HepG2 (cell line): ENCODE data around the gene HMGN1. TPM values are rescaled to one million over a fixed set of nuclear protein-coding genes. Genes with fewer than 3 reads are reported as not detected.

Source experiments
- ARNT ChIP-seq: fragments of 450-650 bp; IDR thresholded peaks from 2 replicates; pipeline ENCODE4 v1.6.1; 2017
- EHMT2 ChIP-seq: fragments of 200-600 bp; sonication (generic); IDR thresholded peaks from 2 replicates; pipeline ENCODE4 v1.7.0; 2017; ENCODE audit warnings: antibody characterized with exemption, low read depth, low read length, borderline replicate concordance
- HNRNPL ChIP-seq: fragments of 200-400 bp; formaldehyde crosslinking; IDR thresholded peaks from 2 replicates; pipeline ENCODE4 v1.6.1; 2017; ENCODE audit warnings: mild to moderate bottlenecking, low read depth, low read length
- KAT7 ChIP-seq: IDR thresholded peaks from 2 replicates; pipeline ENCODE4 v1.6.1; 2018; ENCODE audit warnings: borderline replicate concordance, missing compliant biosample characterization
- MBD4 ChIP-seq: IDR thresholded peaks from 2 replicates; pipeline ENCODE4 v1.6.1; 2012; ENCODE audit warnings: low read length, inconsistent platforms, borderline replicate concordance
- MEIS2 ChIP-seq: sonication (generic); formaldehyde crosslinking; IDR thresholded peaks from 2 replicates; pipeline ENCODE4 v1.9.0; 2021; ENCODE audit warnings: mild to moderate bottlenecking, missing genetic modification reagents
- ZFP36L2 ChIP-seq: sonication (generic); formaldehyde crosslinking; IDR thresholded peaks from 2 replicates; pipeline ENCODE4 v1.4.0; 2020; ENCODE audit warnings: missing genetic modification reagents
- ZFP41 ChIP-seq: sonication (generic); formaldehyde crosslinking; IDR thresholded peaks from 2 replicates; pipeline ENCODE4 v1.4.0; 2020; ENCODE audit warnings: mild to moderate bottlenecking, missing genetic modification reagents, borderline replicate concordance
- ZMYM3 ChIP-seq: sonication (generic); formaldehyde crosslinking; IDR thresholded peaks from 2 replicates; pipeline ENCODE4 v1.5.1; 2020; ENCODE audit warnings: mild to moderate bottlenecking, missing genetic modification reagents
- ZNF326 ChIP-seq: sonication (generic); formaldehyde crosslinking; IDR thresholded peaks from 2 replicates; pipeline ENCODE4 v1.4.0; 2020; ENCODE audit warnings: missing genetic modification reagents, borderline replicate concordance
- ZNF747 ChIP-seq: sonication (generic); formaldehyde crosslinking; IDR thresholded peaks from 2 replicates; pipeline ENCODE4 v1.8.1; 2023; ENCODE audit warnings: missing genetic modification reagents, mild to moderate bottlenecking, borderline replicate concordance
- ZNF761 ChIP-seq: sonication (generic); formaldehyde crosslinking; conservative IDR thresholded peaks from 2 replicates; pipeline ENCODE4 v1.4.0; 2020; ENCODE audit warnings: mild to moderate bottlenecking, missing genetic modification reagents
- ZSCAN30 ChIP-seq: sonication (generic); formaldehyde crosslinking; IDR thresholded peaks from 2 replicates; pipeline ENCODE4 v1.5.0; 2020; ENCODE audit warnings: mild to moderate bottlenecking, missing genetic modification reagents
- polyA plus RNA-seq, 8 experiments: library from polyadenylated mRNA; depleted of rRNA in 3 of 8; stranded (reverse) in 7 of 8; unstranded in 1 of 8; fragments of >200 nt; fragmentation: Illumina TruSeq in 4 of 8; extraction: Trizol in 4 of 8; gene quantifications; 2 replicates each; pipeline versions ENCODE4 v1.2.1 to v1.2.3, GENCODE V29; 2011 to 2016; ENCODE audit warnings: low read depth in 4 of 8, missing spikeins in 1 of 8, mixed read lengths in 1 of 8; ENCODE audit not compliant: insufficient read depth in 1 of 8
- total RNA-seq, 5 experiments: library from RNA; depleted of rRNA; stranded (reverse); fragments of >200 nt; fragmentation: Illumina TruSeq; extraction: Trizol; gene quantifications; 2 replicates each; pipeline ENCODE4 v1.2.3, GENCODE V29; 2016; ENCODE audit warnings: low read depth in 1 of 5
- TF ChIP-seq, protein P1 (sequence below): sonication (generic); formaldehyde crosslinking; IDR thresholded peaks from 2 replicates; pipeline ENCODE4 v1.4.0; 2020; ENCODE audit warnings: low read depth, missing genetic modification reagents
- TF ChIP-seq, protein P2 (sequence below): sonication (generic); formaldehyde crosslinking; IDR thresholded peaks from 2 replicates; pipeline ENCODE4 v1.5.1; 2020; ENCODE audit warnings: mild to moderate bottlenecking, moderate library complexity, missing genetic modification reagents
- TF ChIP-seq, protein P3 (sequence below): sonication (generic); formaldehyde crosslinking; IDR thresholded peaks from 2 replicates; pipeline ENCODE4 v1.5.0; 2020; ENCODE audit warnings: missing genetic modification reagents, mild to moderate bottlenecking, borderline replicate concordance
- TF ChIP-seq, protein P4 (sequence below): sonication (generic); formaldehyde crosslinking; IDR thresholded peaks from 2 replicates; pipeline ENCODE4; 2020; ENCODE audit warnings: missing genetic modification reagents, mild to moderate bottlenecking, borderline replicate concordance

The HMGN1 gene
- total and polyA plus RNA-seq, 2 of the 13 experiments (the other 11 are each of a cell fraction or from before 2014, with no cell fraction given) = 104 to 286 TPM

GRCh38 chr21:39385299-39386145, 36.6 kb upstream of the HMGN1 start (continued):
- peak; percentile 91 for TF ChIP-seq HNRNPL
- TF ChIP-seq, protein P1, sequence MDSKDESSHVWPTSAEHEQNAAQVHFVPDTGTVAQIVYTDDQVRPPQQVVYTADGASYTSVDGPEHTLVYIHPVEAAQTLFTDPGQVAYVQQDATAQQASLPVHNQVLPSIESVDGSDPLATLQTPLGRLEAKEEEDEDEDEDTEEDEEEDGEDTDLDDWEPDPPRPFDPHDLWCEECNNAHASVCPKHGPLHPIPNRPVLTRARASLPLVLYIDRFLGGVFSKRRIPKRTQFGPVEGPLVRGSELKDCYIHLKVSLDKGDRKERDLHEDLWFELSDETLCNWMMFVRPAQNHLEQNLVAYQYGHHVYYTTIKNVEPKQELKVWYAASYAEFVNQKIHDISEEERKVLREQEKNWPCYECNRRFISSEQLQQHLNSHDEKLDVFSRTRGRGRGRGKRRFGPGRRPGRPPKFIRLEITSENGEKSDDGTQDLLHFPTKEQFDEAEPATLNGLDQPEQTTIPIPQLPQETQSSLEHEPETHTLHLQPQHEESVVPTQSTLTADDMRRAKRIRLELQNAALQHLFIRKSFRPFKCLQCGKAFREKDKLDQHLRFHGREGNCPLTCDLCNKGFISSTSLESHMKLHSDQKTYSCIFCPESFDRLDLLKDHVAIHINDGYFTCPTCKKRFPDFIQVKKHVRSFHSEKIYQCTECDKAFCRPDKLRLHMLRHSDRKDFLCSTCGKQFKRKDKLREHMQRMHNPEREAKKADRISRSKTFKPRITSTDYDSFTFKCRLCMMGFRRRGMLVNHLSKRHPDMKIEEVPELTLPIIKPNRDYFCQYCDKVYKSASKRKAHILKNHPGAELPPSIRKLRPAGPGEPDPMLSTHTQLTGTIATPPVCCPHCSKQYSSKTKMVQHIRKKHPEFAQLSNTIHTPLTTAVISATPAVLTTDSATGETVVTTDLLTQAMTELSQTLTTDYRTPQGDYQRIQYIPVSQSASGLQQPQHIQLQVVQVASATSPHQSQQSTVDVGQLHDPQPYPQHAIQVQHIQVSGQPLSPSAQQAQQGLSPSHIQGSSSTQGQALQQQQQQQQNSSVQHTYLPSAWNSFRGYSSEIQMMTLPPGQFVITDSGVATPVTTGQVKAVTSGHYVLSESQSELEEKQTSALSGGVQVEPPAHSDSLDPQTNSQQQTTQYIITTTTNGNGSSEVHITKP (CRISPR knock-in tag) = peak; percentile 48
- no peak for TF ChIP-seq ZFP41 (CRISPR knock-in tag)
- TF ChIP-seq ZNF747 (CRISPR knock-in tag) = 0 out of 2 replicates have a peak, but pooled peaks have one; percentile 55
- TF ChIP-seq ARNT = no peak
- TF ChIP-seq ZNF326 (CRISPR knock-in tag) = no peak
- TF ChIP-seq, protein P2, sequence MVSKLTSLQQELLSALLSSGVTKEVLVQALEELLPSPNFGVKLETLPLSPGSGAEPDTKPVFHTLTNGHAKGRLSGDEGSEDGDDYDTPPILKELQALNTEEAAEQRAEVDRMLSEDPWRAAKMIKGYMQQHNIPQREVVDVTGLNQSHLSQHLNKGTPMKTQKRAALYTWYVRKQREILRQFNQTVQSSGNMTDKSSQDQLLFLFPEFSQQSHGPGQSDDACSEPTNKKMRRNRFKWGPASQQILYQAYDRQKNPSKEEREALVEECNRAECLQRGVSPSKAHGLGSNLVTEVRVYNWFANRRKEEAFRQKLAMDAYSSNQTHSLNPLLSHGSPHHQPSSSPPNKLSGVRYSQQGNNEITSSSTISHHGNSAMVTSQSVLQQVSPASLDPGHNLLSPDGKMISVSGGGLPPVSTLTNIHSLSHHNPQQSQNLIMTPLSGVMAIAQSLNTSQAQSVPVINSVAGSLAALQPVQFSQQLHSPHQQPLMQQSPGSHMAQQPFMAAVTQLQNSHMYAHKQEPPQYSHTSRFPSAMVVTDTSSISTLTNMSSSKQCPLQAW (CRISPR knock-in tag) = peak; percentile 89; the same call in 1 of the 2 replicates
- TF ChIP-seq, protein P3, sequence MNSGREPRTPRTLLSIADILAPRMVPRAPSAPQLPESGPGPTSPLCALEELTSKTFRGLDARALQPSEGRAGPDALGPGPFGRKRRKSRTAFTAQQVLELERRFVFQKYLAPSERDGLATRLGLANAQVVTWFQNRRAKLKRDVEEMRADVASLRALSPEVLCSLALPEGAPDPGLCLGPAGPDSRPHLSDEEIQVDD (CRISPR knock-in tag) = peak; percentile 23; the same call in 1 of the 2 replicates
- peak; percentile 73; the same call in 1 of the 2 replicates for TF ChIP-seq ZNF761
- no peak for TF ChIP-seq ZSCAN30 (CRISPR knock-in tag)
- TF ChIP-seq EHMT2 = no peak
- TF ChIP-seq MBD4 = no peak
- TF ChIP-seq ZMYM3 (CRISPR knock-in tag) = no peak
- TF ChIP-seq, protein P4, sequence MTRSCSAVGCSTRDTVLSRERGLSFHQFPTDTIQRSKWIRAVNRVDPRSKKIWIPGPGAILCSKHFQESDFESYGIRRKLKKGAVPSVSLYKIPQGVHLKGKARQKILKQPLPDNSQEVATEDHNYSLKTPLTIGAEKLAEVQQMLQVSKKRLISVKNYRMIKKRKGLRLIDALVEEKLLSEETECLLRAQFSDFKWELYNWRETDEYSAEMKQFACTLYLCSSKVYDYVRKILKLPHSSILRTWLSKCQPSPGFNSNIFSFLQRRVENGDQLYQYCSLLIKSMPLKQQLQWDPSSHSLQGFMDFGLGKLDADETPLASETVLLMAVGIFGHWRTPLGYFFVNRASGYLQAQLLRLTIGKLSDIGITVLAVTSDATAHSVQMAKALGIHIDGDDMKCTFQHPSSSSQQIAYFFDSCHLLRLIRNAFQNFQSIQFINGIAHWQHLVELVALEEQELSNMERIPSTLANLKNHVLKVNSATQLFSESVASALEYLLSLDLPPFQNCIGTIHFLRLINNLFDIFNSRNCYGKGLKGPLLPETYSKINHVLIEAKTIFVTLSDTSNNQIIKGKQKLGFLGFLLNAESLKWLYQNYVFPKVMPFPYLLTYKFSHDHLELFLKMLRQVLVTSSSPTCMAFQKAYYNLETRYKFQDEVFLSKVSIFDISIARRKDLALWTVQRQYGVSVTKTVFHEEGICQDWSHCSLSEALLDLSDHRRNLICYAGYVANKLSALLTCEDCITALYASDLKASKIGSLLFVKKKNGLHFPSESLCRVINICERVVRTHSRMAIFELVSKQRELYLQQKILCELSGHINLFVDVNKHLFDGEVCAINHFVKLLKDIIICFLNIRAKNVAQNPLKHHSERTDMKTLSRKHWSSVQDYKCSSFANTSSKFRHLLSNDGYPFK (CRISPR knock-in tag) = no peak
- 0 out of 2 replicates have a peak, but pooled peaks have one; percentile 29 for TF ChIP-seq KAT7 (CRISPR knock-in tag)
- TF ChIP-seq MEIS2 (CRISPR knock-in tag) = peak; percentile 56
- no peak for TF ChIP-seq ZFP36L2 (CRISPR knock-in tag)
